Astrocyte (in vitro differentiated cells and primary cell): ENCODE data around the gene TSEN15. TPM values are rescaled to one million over a fixed set of nuclear protein-coding genes. Genes with fewer than 3 reads are reported as not detected.
"Not testable (repeated sequence)": the region's sequence is repeated elsewhere in the genome, so short reads cannot be mapped to it uniquely, and the experiment has no call there.

Source experiments
- DNase-seq: peaks from one replicate; pipeline ENCODE4 v3.0.0-alpha.2; 2010; ENCODE audit warnings: low read depth
- FAIRE-seq: peaks from 2 replicates; lab custom pipeline; 2011; peaks lifted over from hg19 to GRCh38; lab: Jason Lieb, UNC
- H2AFZ ChIP-seq: 2 replicates; pipeline ENCODE4 v1.6.0; 2012; ENCODE audit warnings: low read depth, low read length, inconsistent platforms
- H3K27ac ChIP-seq: 2 replicates; pipeline ENCODE4 v1.5.1; 2011; ENCODE audit warnings: low read depth, low read length, inconsistent platforms
- H3K27me3 ChIP-seq: 2 replicates; pipeline ENCODE4 v1.6.0; 2011; ENCODE audit warnings: low read length, inconsistent platforms; ENCODE audit not compliant: insufficient read depth
- H3K36me3 ChIP-seq: 2 replicates; pipeline ENCODE4 v1.5.1; 2011; ENCODE audit warnings: low read length, inconsistent platforms; ENCODE audit not compliant: insufficient read depth
- H3K4me1 ChIP-seq: 2 replicates; pipeline ENCODE4 v1.5.1; 2011; ENCODE audit warnings: low read length, inconsistent platforms; ENCODE audit not compliant: insufficient read depth
- H3K4me2 ChIP-seq: 2 replicates; pipeline ENCODE4 v1.6.0; 2012; ENCODE audit warnings: low read length, inconsistent platforms
- H3K4me3 ChIP-seq: 2 replicates; pipeline ENCODE4 v1.5.1; 2011; ENCODE audit warnings: low read depth, mild to moderate bottlenecking, low read length, inconsistent platforms; ENCODE audit not compliant: insufficient read depth
- H3K79me2 ChIP-seq: 2 replicates; pipeline ENCODE4 v1.6.0; 2012; ENCODE audit warnings: mild to moderate bottlenecking, low read length, inconsistent platforms; ENCODE audit not compliant: insufficient read depth
- H3K9ac ChIP-seq: 2 replicates; pipeline ENCODE4 v1.6.0; 2012; ENCODE audit warnings: mild to moderate bottlenecking, low read length, inconsistent platforms
- H3K9me3 ChIP-seq: 2 replicates; pipeline ENCODE4 v1.5.1; 2012; ENCODE audit warnings: low read depth, mild to moderate bottlenecking, low read length, inconsistent platforms; ENCODE audit not compliant: insufficient read depth
- H4K20me1 ChIP-seq: 2 replicates; pipeline ENCODE4 v1.6.0; 2012; ENCODE audit warnings: low read length, inconsistent platforms; ENCODE audit not compliant: insufficient read depth
- H3K27ac Mint-ChIP-seq: one replicate; pipeline ENCODE4 v1.8.0; 2021; ENCODE audit warnings: mild to moderate bottlenecking, mixed read lengths; ENCODE audit not compliant: unreplicated experiment
- H3K27me3 Mint-ChIP-seq: one replicate; pipeline ENCODE4 v1.8.0; 2021; ENCODE audit warnings: low read depth, mixed read lengths; ENCODE audit not compliant: unreplicated experiment
- H3K36me3 Mint-ChIP-seq: one replicate; pipeline ENCODE4 v1.8.0; 2021; ENCODE audit warnings: low read depth, mixed read lengths; ENCODE audit not compliant: unreplicated experiment
- H3K4me1 Mint-ChIP-seq: one replicate; pipeline ENCODE4 v1.8.0; 2021; ENCODE audit warnings: low read depth, mixed read lengths; ENCODE audit not compliant: unreplicated experiment
- H3K4me3 Mint-ChIP-seq: one replicate; pipeline ENCODE4 v1.8.0; 2021; ENCODE audit warnings: mild to moderate bottlenecking, moderate library complexity, mixed read lengths; ENCODE audit not compliant: unreplicated experiment
- H3K9me3 Mint-ChIP-seq: one replicate; pipeline ENCODE4 v1.8.0; 2021; ENCODE audit warnings: mild to moderate bottlenecking, mixed read lengths; ENCODE audit not compliant: unreplicated experiment
- EZH2 ChIP-seq: IDR thresholded peaks from 2 replicates; pipeline ENCODE4 v1.6.1; 2012; ENCODE audit warnings: mild to moderate bottlenecking, low read length, inconsistent platforms; ENCODE audit not compliant: insufficient read depth
- total RNA-seq: library from RNA; stranded (reverse); gene quantifications from 2 replicates; pipeline ENCODE4 v1.2.1, GENCODE V29; 2021
- TF ChIP-seq, protein P1 (sequence below): IDR thresholded peaks from 2 replicates; pipeline ENCODE4 v1.5.1; 2011; ENCODE audit warnings: low read depth, mild to moderate bottlenecking, inconsistent platforms, low read length, moderate library complexity; ENCODE audit not compliant: insufficient read depth

The TSEN15 gene
- total RNA-seq, 1 donor from 2014 or later: 28.0 TPM

DNA sequence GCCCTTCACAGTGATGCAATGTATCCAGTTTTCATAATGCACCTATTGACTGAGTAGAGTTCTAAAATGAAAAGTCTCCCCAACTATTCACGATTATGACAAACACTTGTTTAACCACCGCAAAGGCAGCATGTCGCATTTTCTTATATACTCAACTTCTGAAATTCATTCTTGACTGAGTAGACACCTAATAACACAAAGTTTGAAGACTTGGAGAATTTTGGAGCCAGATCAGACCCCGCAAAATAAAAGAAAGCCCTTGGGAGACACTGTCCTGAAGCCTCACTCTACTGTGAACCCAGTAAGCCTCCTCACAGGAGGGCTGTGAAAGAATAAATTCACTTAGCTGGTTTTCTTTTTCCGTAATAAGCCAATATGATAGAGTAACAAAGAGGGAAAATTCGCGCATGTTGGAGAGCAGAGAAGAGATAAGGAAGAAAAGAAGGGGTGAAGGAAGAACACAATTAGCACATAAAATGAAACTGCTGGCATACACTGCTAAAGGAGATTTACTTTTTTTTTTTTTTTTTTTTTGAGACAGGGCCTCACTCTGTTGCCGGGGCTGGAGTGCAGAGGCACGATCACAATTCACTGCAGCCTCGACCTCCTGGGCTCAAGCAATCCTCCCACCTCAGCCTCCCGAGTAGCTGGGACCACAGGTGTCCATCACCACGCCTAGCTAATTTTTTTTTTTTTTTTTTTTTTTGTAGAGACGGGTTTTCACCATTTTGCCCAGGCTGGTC is 13.5 kb upstream of the TSEN15 start:
- H3K79me2 ChIP-seq: no peaks in the 10 kb centered on the region
- H3K9me3 ChIP-seq: no peaks in the 10 kb centered on the region
- no peak overlapping the region for H3K27ac ChIP-seq
- H3K27me3 Mint-ChIP-seq: peaks cover 19% of the 10 kb centered on the region
- peaks cover 13% of the 10 kb centered on the region for H3K27me3 ChIP-seq
- TF ChIP-seq, protein P1, sequence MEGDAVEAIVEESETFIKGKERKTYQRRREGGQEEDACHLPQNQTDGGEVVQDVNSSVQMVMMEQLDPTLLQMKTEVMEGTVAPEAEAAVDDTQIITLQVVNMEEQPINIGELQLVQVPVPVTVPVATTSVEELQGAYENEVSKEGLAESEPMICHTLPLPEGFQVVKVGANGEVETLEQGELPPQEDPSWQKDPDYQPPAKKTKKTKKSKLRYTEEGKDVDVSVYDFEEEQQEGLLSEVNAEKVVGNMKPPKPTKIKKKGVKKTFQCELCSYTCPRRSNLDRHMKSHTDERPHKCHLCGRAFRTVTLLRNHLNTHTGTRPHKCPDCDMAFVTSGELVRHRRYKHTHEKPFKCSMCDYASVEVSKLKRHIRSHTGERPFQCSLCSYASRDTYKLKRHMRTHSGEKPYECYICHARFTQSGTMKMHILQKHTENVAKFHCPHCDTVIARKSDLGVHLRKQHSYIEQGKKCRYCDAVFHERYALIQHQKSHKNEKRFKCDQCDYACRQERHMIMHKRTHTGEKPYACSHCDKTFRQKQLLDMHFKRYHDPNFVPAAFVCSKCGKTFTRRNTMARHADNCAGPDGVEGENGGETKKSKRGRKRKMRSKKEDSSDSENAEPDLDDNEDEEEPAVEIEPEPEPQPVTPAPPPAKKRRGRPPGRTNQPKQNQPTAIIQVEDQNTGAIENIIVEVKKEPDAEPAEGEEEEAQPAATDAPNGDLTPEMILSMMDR: no peak
- TF ChIP-seq EZH2: no peak
- H3K9ac ChIP-seq: peak overlapping the region; percentile 62
- no peaks in the 10 kb centered on the region for H3K36me3 ChIP-seq
- H3K9me3 Mint-ChIP-seq: no peaks in the 10 kb centered on the region
- H3K4me1 Mint-ChIP-seq: peaks cover 14% of the 10 kb centered on the region
- DNase-seq: no peak
- H3K4me2 ChIP-seq: peak overlapping the region; percentile 96
- no peak overlapping the region for H3K27ac Mint-ChIP-seq
- no peak overlapping the region for H2AFZ ChIP-seq
- H3K4me3 Mint-ChIP-seq: peak overlapping the region; percentile 81
- H3K36me3 Mint-ChIP-seq: no peaks in the 10 kb centered on the region
- H4K20me1 ChIP-seq: no peaks in the 10 kb centered on the region
- H3K4me3 ChIP-seq: peak overlapping the region; percentile 70
- FAIRE-seq: peak; percentile 23
- H3K4me1 ChIP-seq: peaks cover 7% of the 10 kb centered on the region

DNA sequence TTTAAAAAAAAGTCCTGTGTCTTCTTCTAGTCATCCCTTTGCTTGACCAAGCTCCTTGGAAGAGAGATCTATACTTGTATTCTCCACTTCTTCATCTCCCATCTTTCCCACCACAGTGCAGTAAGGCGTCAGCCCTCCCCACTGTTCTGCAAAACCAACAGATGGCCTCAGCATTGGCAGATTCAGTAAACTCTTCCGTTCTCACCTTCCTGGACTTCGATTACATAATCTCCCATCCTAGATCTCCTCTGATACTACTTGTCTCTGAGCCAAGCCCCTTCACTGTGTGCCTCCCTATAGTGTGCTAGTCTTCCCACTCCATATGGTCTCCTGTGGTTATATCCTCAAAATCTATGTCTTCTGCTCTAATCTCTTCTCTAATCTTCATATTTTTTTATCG is 12.4 kb upstream of the TSEN15 start:
- no peaks in the 10 kb centered on the region for H4K20me1 ChIP-seq
- H3K36me3 ChIP-seq: no peaks in the 10 kb centered on the region
- no peak overlapping the region for H3K4me3 Mint-ChIP-seq
- peaks cover 5% of the 10 kb centered on the region for H3K4me1 Mint-ChIP-seq
- no peak overlapping the region for H3K27ac ChIP-seq
- no peak overlapping the region for H3K27ac Mint-ChIP-seq
- peaks cover 19% of the 10 kb centered on the region for H3K27me3 Mint-ChIP-seq
- TF ChIP-seq EZH2: no peak
- TF ChIP-seq, protein P1: no peak
- DNase-seq (no peak), FAIRE-seq (no peak)
- peaks cover 13% of the 10 kb centered on the region for H3K27me3 ChIP-seq
- no peak overlapping the region for H3K4me2 ChIP-seq
- no peaks in the 10 kb centered on the region for H3K9me3 ChIP-seq
- no peak overlapping the region for H3K4me3 ChIP-seq
- no peaks in the 10 kb centered on the region for H3K79me2 ChIP-seq
- H3K9ac ChIP-seq: no peak overlapping the region
- no peak overlapping the region for H2AFZ ChIP-seq
- H3K36me3 Mint-ChIP-seq: no peaks in the 10 kb centered on the region
- H3K9me3 Mint-ChIP-seq: no peaks in the 10 kb centered on the region
- H3K4me1 ChIP-seq: peaks cover 2% of the 10 kb centered on the region

DNA sequence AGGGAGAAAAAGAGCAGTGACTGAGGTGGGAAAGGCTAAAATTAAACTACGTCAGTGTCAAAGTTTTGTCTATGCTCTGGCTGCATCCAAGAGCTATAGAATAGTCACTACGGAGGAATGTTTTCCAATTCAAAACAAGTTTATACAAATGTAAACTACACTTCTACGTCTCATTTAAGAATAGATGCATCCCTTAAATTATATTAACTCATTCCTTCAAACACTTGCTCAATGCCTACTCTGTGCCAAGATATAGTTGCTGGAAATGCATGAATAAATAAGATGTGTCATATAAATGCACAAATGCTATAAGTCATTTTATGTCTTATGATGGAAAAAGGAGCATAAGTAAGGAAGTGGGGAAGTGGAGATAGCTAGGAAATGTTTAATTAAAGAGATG is 9.8 kb upstream of the TSEN15 start:
- peaks cover 3% of the 10 kb centered on the region for H3K4me1 Mint-ChIP-seq
- FAIRE-seq (no peak), DNase-seq (no peak)
- no peaks in the 10 kb centered on the region for H3K36me3 ChIP-seq
- no peaks in the 10 kb centered on the region for H3K9me3 ChIP-seq
- peaks cover 6% of the 10 kb centered on the region for H3K27me3 ChIP-seq
- no peak overlapping the region for H3K4me3 ChIP-seq
- no peaks in the 10 kb centered on the region for H3K9me3 Mint-ChIP-seq
- no peak overlapping the region for H3K4me3 Mint-ChIP-seq
- no peak overlapping the region for H3K9ac ChIP-seq
- H3K27ac ChIP-seq: no peak overlapping the region
- H4K20me1 ChIP-seq: no peaks in the 10 kb centered on the region
- H3K79me2 ChIP-seq: no peaks in the 10 kb centered on the region
- peaks cover 16% of the 10 kb centered on the region for H3K27me3 Mint-ChIP-seq
- no peak for TF ChIP-seq EZH2
- TF ChIP-seq, protein P1: no peak
- no peak overlapping the region for H3K4me2 ChIP-seq
- H3K36me3 Mint-ChIP-seq: no peaks in the 10 kb centered on the region
- no peak overlapping the region for H2AFZ ChIP-seq
- no peaks in the 10 kb centered on the region for H3K4me1 ChIP-seq
- no peak overlapping the region for H3K27ac Mint-ChIP-seq

DNA sequence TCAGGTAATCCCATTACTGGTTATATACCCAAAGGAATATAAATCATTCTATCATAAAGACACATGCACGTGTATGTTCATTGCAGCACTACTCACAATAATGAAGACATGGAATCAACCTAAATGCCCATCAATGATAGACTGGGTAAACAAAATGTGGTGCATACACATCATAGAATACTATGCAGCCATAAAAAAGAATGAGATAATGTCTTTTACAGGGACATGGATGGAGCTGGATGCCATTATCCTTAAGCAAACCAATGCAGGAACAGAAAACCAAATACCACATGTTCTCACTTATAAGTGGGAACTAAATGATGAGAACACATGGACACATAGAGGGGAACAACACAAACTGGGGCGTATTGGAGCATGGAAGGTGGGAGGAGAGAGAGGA is 8.2 kb upstream of the TSEN15 start:
- H2AFZ ChIP-seq, H3K4me1 Mint-ChIP-seq, H3K4me1 ChIP-seq, H3K27ac Mint-ChIP-seq, H3K4me2 ChIP-seq, H3K36me3 ChIP-seq, DNase-seq, H3K9ac ChIP-seq, H3K79me2 ChIP-seq, H3K27me3 ChIP-seq, FAIRE-seq, H3K9me3 ChIP-seq, H3K4me3 Mint-ChIP-seq, H3K27ac ChIP-seq, H3K36me3 Mint-ChIP-seq, H3K4me3 ChIP-seq, H4K20me1 ChIP-seq, H3K9me3 Mint-ChIP-seq: not testable (repeated sequence)
- H3K27me3 Mint-ChIP-seq: peaks cover 16% of the 10 kb centered on the region
